ENCODE measurements around the gene GRAMD2A.

The GRAMD2A gene

DNA sequence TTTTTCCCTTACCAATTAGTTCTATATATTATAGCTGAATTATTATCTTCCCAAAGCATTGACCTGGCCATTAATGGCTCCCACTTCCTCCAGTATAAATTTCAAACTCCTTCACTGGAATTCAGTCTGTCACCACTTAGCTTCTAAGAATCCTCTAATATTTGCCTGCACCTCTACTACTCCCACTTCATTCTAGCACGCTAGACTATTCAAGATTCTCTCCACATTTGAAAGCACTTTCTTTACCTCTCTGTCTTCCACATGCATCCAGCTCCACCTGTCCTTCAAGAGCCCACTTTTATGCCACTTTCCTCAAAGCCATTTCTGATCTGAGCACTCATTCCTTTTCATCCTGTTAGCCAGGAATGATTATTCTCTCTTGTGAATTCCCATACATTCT lies 64.4 kb downstream of the GRAMD2A start:
- no peak for DNase-seq (ENCODE audit: low read depth)

GRCh38 chr15:72131922-72132321 lies 65.7 kb downstream of the GRAMD2A start:
- no peak for DNase-seq (ENCODE audit: low read depth)

DNA sequence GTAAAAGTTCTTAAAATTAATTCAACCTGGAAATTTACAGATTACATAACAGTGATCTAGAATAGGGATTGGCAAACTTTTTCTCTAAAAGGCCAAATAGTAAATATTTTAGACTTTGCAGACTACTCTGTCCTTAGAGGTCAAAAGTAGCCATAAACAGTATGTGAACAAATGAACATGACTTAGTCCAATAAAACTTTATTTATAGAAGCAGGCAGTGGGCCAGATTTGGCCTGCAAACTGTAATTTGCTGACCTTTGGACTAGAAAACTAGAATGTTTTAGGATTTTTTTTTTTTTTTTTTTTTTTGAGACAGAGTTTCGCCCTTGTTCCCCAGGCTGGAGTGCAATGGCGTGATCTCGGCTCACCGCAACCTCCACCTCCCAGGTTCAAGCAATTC lies 67.3 kb downstream of the GRAMD2A start:
- DNase-seq (ENCODE audit: low read depth), result no peak

DNA sequence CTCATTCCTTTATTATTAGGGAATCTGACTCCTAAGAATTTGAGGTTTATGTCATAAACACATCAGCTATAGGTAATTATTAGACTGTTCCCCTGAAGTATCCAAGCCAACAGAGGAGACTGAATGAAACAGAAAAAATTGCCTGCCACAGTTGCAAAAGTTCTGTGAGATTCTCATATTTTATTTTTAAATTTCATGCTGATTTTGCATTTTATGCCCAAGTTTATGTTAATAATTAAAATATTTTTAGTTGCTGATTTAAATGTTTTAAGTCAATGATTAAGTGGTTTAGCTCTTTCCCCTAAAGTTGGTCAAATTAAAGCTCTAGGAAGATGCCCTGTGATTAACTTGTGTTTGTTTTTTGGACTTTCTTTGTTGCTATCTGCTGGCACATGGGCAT lies 69.2 kb downstream of the GRAMD2A start:
- no peak for DNase-seq (ENCODE audit: low read depth)

GRCh38 chr15:72127724-72128322 lies 69.8 kb downstream of the GRAMD2A start:
- no peak for DNase-seq (ENCODE audit: low read depth)

DNA sequence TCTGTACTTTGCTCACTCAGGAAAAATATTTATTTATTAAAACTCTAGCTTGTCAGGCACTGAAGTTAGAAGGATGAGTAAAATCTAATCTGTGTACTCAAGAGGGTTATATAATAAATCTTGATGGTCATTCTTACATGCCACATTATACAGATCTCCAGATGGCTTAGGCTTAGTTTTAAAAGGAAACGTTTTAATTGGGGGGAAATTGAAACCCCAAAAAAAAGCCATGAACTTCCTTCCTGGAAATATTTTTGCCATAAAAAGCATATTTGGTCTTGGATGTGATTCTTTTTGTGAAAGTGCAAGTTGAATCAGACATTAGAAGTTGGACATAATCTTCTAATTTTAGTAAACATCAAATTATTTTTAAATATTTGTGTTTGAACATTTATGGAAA lies 73.4 kb downstream of the GRAMD2A start:
- no peak for DNase-seq (ENCODE audit: low read depth)

GRCh38 chr15:72118017-72118978 lies 79.3 kb downstream of the GRAMD2A start, which contains the start of the genes MYO9A and SENP8:
Gene MYO9A (minus strand): TSS chr15:72118150. CDS start chr15:72046563, 71,587 bp downstream.
Gene SENP8 (plus strand): TSS chr15:72118403. CDS start chr15:72139624, 21,221 bp downstream.
- peak; percentile 99 for DNase-seq (ENCODE audit: low read depth)

GRCh38 chr15:72117486-72118016 lies 80.0 kb downstream of the GRAMD2A start:
- peak; percentile 34 for DNase-seq (ENCODE audit: low read depth)

DNA sequence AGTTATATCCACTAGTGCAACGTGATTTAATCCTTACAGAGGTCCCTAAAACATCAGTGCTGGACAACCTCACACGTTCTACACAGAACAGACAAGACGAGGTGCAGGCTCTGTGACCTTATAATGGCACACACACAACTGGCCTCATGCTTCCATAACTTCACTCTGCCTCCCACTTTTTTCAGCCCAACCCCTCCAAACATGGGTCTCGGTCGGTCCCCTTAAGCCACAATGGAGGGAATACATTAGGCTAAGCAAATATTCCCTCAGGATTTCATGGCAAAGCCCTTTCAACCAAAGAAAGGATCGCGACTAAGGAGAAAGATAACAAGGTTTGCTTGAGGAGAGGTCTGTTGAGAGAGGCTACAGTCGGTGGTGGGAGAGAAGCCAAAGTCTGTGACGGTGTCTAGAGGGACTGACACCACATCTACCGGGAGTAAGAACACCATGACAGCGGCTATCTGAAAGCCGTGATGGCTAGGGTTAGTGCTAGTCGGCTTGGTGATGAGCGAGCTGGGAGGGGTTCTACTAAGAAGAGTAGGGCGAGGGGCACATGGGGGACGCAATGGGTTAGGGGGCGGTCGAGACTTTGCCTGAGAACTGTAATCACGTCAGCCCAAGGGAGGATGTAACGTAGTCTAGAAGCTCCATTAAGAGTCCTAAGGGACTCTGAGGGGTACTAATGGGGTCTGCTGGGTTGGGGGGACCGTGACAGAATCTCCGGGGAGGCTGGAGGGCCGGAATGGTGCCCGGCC lies 80.7 kb downstream of the GRAMD2A start:
- peak; percentile 18 for DNase-seq (ENCODE audit: low read depth)

- no peak for DNase-seq (ENCODE audit: low read depth)
Observed at GRCh38 chr15:72113347-72114031, 84.1 kb downstream of the GRAMD2A start.

DNA sequence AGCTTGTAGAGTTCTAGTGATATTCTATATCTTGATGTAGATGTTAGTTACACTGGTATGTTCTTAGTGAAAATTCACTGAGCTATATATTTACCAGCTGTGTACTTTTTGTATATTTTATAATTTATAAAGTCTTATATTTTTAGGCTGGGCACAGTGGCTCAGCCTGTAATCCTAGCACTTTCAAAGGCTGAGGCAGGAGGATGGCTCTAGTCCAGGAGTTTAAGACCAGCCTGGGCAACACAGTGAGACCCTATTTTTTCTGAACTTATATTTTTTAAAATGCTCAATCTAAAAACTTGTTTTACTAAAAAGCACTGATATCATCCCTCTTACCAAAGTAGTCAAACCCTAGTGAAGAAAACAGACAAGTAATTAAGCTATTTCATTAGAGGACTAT lies 84.8 kb downstream of the GRAMD2A start:
- DNase-seq (ENCODE audit: low read depth), result no peak

DNA sequence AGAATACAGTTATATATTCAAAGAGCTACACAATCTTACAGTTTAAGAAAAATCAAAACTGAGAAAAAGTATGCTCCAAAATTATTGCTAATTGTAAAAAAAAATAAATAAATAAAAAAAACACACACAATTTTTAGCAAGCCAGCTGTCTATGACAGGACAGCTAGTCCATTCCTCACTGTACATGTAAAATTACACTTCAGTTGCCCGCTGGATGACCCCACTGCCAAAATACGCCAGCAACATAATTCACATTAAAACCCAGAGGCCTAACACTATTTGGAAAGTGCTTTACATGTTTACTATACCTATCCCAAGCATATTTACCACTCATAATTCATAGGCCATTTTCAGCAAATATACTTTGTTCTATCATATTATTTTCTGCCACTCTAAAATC lies 85.5 kb downstream of the GRAMD2A start:
- no peak for DNase-seq (ENCODE audit: low read depth)

DNA sequence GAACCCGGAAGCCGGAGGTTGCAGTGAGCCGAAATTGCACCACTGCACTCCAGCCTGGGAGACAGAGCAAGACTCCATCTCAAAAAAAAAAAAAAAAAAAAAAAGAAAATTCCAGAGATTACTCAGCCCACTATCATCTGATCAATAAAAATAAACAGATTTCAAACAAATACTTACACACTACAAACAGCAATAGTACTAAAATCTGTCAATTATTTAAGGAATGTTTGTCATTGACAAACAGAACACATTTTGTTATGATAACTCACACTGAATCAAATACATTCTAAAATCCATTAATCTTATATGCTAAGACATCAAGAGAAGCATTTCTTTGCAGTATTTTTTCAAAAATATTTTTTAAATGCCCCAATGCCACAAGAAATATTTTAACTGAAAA lies 87.2 kb downstream of the GRAMD2A start:
- DNase-seq (ENCODE audit: low read depth), result no peak

Data from activated T-cell treated with anti-CD3 and anti-CD28 coated beads for 1 hour (primary cell).